Measurements from ENCODE around the gene ODAD4. TPM values are rescaled to one million over a fixed set of nuclear protein-coding genes. Genes with fewer than 3 reads are reported as not detected.

ODAD4 gene
- total and polyA plus RNA-seq, 2 of the 4 experiments (the other 2 are of a cell fraction): 0.38 to 0.54 TPM

GRCh38 chr17:41928693-41929251 is 1.6 kb upstream of the ODAD4 start:
- peaks cover 9% of the 10 kb centered on the region for H3K9me1 ChIP-seq (ENCODE audit: insufficient read depth, low read length)
- H4K8ac ChIP-seq (ENCODE audit: low read depth in 2 of 2, low read length in 2 of 2): peak overlapping the region; percentile 84 to 88
- peak overlapping the region; percentile 35; the same call in 1 of the 2 replicates for H3K23ac ChIP-seq (ENCODE audit: low read depth, low read length)
- no peak overlapping the region for H3K4me2 ChIP-seq (ENCODE audit: low read depth, low read length)
- peak overlapping the region; percentile 83 for H2AK5ac ChIP-seq (ENCODE audit: low read depth, low read length)
- ChIA-PET CTCF (interaction anchor here (0.5 to 1.0 kb wide), 3 partner anchors 10 to 1703 kb away, joined by 3 to 9 read pairs (median 5); partner anchors contain the start of gene ACLY), POLR2A (ENCODE audit: unreplicated experiment) (interaction anchor here (0.6 to 0.9 kb wide), 2 partner anchors 10 to 108 kb away, joined by 3 to 22 read pairs; partner anchors contain the start of gene ACLY)
- H4K5ac ChIP-seq (ENCODE audit: low read depth, low read length): no peak overlapping the region
- dilution Hi-C loops (cut with HindIII; ENCODE audit: low sequenced_read_pairs, unreplicated experiment): no loop called here
- no peak overlapping the region for H2AFZ ChIP-seq (replicated peaks; ENCODE audit: low read length, poor library complexity)
- no peak for ATAC-seq (ENCODE audit: low read depth)
- intact Hi-C loops (cut with micrococcal nuclease): no loop called here
- H3K9ac ChIP-seq (ENCODE audit: low read depth, low read length): no peak overlapping the region
- no TSS peak for BruUV-seq (replicated peaks)
- H3K4me3 ChIP-seq (ENCODE audit: insufficient read depth, low read depth, low read length): no peak overlapping the region
- H3K79me1 ChIP-seq (ENCODE audit: low read depth in 1 of 2, low read length in 2 of 2): peaks cover 3 to 13% of the 10 kb centered on the region in 2 experiments; a peak in 2 of 4 replicates
- H3K4ac ChIP-seq (ENCODE audit: low read depth, low read length): peak overlapping the region; percentile 74; the same call in 1 of the 2 replicates
- WGBS, 2 experiments (ENCODE audit: extremely low coverage in 2 of 2, insufficient read length in 1 of 2): no CpG with 5 or more reads among the region's 6 CpGs
- no peak overlapping the region for H3K27ac ChIP-seq (ENCODE audit: insufficient read depth, low read length)
- 0 out of 2 replicates have a peak overlapping the region, but pooled peaks have one; percentile 1 for H3K14ac ChIP-seq (replicated peaks; ENCODE audit: low read depth, low read length)
- H2AK9ac ChIP-seq (replicated peaks; ENCODE audit: low read depth, low read length, poor library complexity): peak overlapping the region; percentile 76
- H3K9me3 ChIP-seq (ENCODE audit: control insufficient read depth, insufficient read depth, low read length): no peaks in the 10 kb centered on the region
- H3K36me3 ChIP-seq (ENCODE audit: control insufficient read depth, insufficient read depth, low read length): no peaks in the 10 kb centered on the region
- no peak overlapping the region for H2BK120ac ChIP-seq (ENCODE audit: low read depth, low read length)
- no peak for DNase-seq
- no peaks in the 10 kb centered on the region for H4K20me1 ChIP-seq (ENCODE audit: insufficient read depth, low read length)
- no peaks in the 10 kb centered on the region; the same call in 1 of the 2 replicates for H3K4me1 ChIP-seq (ENCODE audit: control insufficient read depth, insufficient read depth, low read length)
- no peaks in the 10 kb centered on the region for H3K27me3 ChIP-seq (ENCODE audit: control insufficient read depth, insufficient read depth, low read length)
- H2BK5ac ChIP-seq (ENCODE audit: low read depth, low read length, poor library complexity, severe bottlenecking): peak overlapping the region; percentile 41
- in situ Hi-C loops (cut with MboI; ENCODE audit: low sequenced_read_pairs): no loop called here
- H3K18ac ChIP-seq (ENCODE audit: low read depth, low read length): no peak overlapping the region
- no peak overlapping the region for H3K56ac ChIP-seq (ENCODE audit: extremely low read depth, insufficient read depth, low read length)
- TF ChIP-seq RFX5 (IDR thresholded peaks at IDR 0.05; ENCODE audit: low read depth, low read length) (no peak), MAFK (IDR thresholded peaks at IDR 0.05; ENCODE audit: low read depth, low read length) (no peak), RCOR1 (IDR thresholded peaks at IDR 0.05; ENCODE audit: insufficient replicate concordance, low read length) (no peak), SMC3 (IDR thresholded peaks at IDR 0.05; ENCODE audit: low read depth, low read length) (no peak), RAD21 (IDR thresholded peaks at IDR 0.05; ENCODE audit: low read length) (no peak), USF2 (IDR thresholded peaks at IDR 0.05; ENCODE audit: low read depth, low read length) (no peak), MXI1 (IDR thresholded peaks at IDR 0.05; ENCODE audit: borderline replicate concordance, low read depth, low read length) (no peak), CEBPB (IDR thresholded peaks at IDR 0.05; ENCODE audit: low read depth, low read length) (no peak), POLR2A (IDR thresholded peaks at IDR 0.05; ENCODE audit: low read depth, low read length) (no peak), ELK1 (IDR thresholded peaks at IDR 0.05; ENCODE audit: borderline replicate concordance, low read depth, low read length) (no peak)
- H2BK20ac ChIP-seq (ENCODE audit: low read depth, low read length): no peak overlapping the region
- no peak overlapping the region for H4K91ac ChIP-seq (ENCODE audit: insufficient read depth, low read depth, low read length)
- H2BK15ac ChIP-seq (ENCODE audit: low read depth, low read length): peak overlapping the region; percentile 70; the same call in 2 of the 3 replicates
